HCT116 (cell line): ENCODE data around the gene EYA4. TPM values are rescaled to one million over a fixed set of nuclear protein-coding genes. Genes with fewer than 3 reads are reported as not detected.

ENCODE experiments used
- ATAC-seq: fragments of 200-7000 bp; cut with Tn5 transposase; 2 replicates; pipeline ENCODE4 v1.9.1; 2020; ENCODE audit warnings: mild to moderate bottlenecking, moderate library complexity
- BruUV-seq: library from RNA; stranded (reverse); fragments of 400-500 nt; replicated peaks from 2 replicates; lab custom pipeline; 2021; lab: Mats Ljungman, UMichigan
- CTCF ChIA-PET: fragments of 300-600 bp; sonication (Branson Sonifier 250); formaldehyde crosslinking; loops from one replicate; lab custom pipeline; 2021; ENCODE audit warnings: antibody characterized with exemption; lab: Charles Lee
- POLR2A ChIA-PET: fragments of 300-600, 350-600 bp; sonication (Branson Sonifier 250); formaldehyde crosslinking; loops from one replicate; lab custom pipeline; 2021; ENCODE audit warnings: antibody characterized with exemption; lab: Charles Lee
- RAD21 ChIA-PET, 2 experiments: fragments of 300-600 bp; sonication (Branson Sonifier 250); formaldehyde crosslinking; loops; one replicate each; lab custom pipeline; 2023; ENCODE audit warnings: low total read pairs in 2 of 2; ENCODE audit not compliant: uncharacterized antibody in 2 of 2, unreplicated experiment in 2 of 2, low non-redundant PET in 1 of 2; lab: Charles Lee
- DNase-seq: peaks from one replicate; pipeline ENCODE4 v3.0.0-alpha.2; 2010; ENCODE audit warnings: low read depth, low spot score
- H2AFZ ChIP-seq: fragments of 200-600 bp; shearing (Covaris generic), sonication (generic); 2 replicates; pipeline ENCODE4 v1.6.1; 2017; ENCODE audit warnings: low read depth, mixed run types, mixed read lengths, antibody characterized with exemption, low read length; ENCODE audit not compliant: poor library complexity, severe bottlenecking
- H3K27ac ChIP-seq: 2 replicates; pipeline ENCODE4 v1.5.1; 2012; ENCODE audit warnings: low read depth, low read length
- H3K27me3 ChIP-seq: fragments of 200-600 bp; sonication (generic); 2 replicates; pipeline ENCODE4 v1.6.1; 2016; ENCODE audit warnings: mixed run types, low read length, mixed read lengths; ENCODE audit not compliant: insufficient read depth
- H3K36me3 ChIP-seq, 2 experiments: fragments of 200-500 bp in 1 of 2; fragments of 200-600 bp in 1 of 2; sonication (Bioruptor generic) in 1 of 2; sonication (generic) in 1 of 2; 2 replicates each; pipeline versions ENCODE4 v1.5.1 to v1.6.1; 2014 to 2016; ENCODE audit warnings: low read length in 2 of 2, inconsistent platforms in 1 of 2, mixed read lengths in 1 of 2, mixed run types in 1 of 2; ENCODE audit not compliant: insufficient read depth in 2 of 2, control insufficient read depth in 1 of 2
- H3K4me1 ChIP-seq, 2 experiments: fragments of 200-600 bp in 1 of 2; sonication (generic) in 1 of 2; 2 replicates each; pipeline versions ENCODE4 v1.5.1 to v1.6.1; 2012 to 2017; ENCODE audit warnings: low read length in 2 of 2, inconsistent platforms in 1 of 2, mild to moderate bottlenecking in 1 of 2, mixed read lengths in 1 of 2, mixed run types in 1 of 2, moderate library complexity in 1 of 2; ENCODE audit not compliant: insufficient read depth in 2 of 2, control insufficient read depth in 1 of 2
- H3K4me2 ChIP-seq: fragments of 200-600 bp; sonication (generic); 2 replicates; pipeline ENCODE4 v1.6.1; 2017; ENCODE audit warnings: mixed run types, low read length, mixed read lengths
- H3K4me3 ChIP-seq, 2 experiments: fragments of 200-600 bp in 1 of 2; sonication (generic) in 1 of 2; replicated peaks in 1 of 2; 2 replicates each; pipeline ENCODE4 v1.5.1; 2011 to 2016; ENCODE audit warnings: low read length in 2 of 2, control low read depth in 1 of 2, low read depth in 1 of 2, mild to moderate bottlenecking in 1 of 2, mixed read lengths in 1 of 2, mixed run types in 1 of 2
- H3K79me2 ChIP-seq: fragments of 200-600 bp; sonication (generic); 2 replicates; pipeline ENCODE4 v1.6.1; 2017; ENCODE audit warnings: mild to moderate bottlenecking, mixed run types, low read length, moderate library complexity, mixed read lengths; ENCODE audit not compliant: insufficient read depth
- H3K9ac ChIP-seq: fragments of 200-600 bp; sonication (generic); 2 replicates; pipeline ENCODE4 v1.6.1; 2016; ENCODE audit warnings: low read length, mixed read lengths
- H3K9me2 ChIP-seq: fragments of 200-600 bp; sonication (generic), shearing (Covaris generic); 2 replicates; pipeline ENCODE4 v1.6.1; 2017; ENCODE audit warnings: mixed run types, mild to moderate bottlenecking, moderate library complexity; ENCODE audit not compliant: insufficient read depth
- H3K9me3 ChIP-seq, 2 experiments: fragments of 200-500 bp in 1 of 2; fragments of 200-600 bp in 1 of 2; sonication (Bioruptor generic) in 1 of 2; sonication (generic) in 1 of 2; 2 replicates each; pipeline ENCODE4 v1.6.1; 2014 to 2017; ENCODE audit warnings: low read length in 2 of 2, mixed read lengths in 2 of 2, inconsistent platforms in 1 of 2, low read depth in 1 of 2, mild to moderate bottlenecking in 1 of 2, mixed run types in 1 of 2, moderate library complexity in 1 of 2; ENCODE audit not compliant: control insufficient read depth in 1 of 2, insufficient read depth in 1 of 2
- H4K20me1 ChIP-seq: fragments of 200-600 bp; sonication (generic), shearing (Covaris generic); 2 replicates; pipeline ENCODE4 v1.6.1; 2017; ENCODE audit warnings: mixed run types, mild to moderate bottlenecking, moderate library complexity; ENCODE audit not compliant: insufficient read depth
- ELF1 ChIP-seq: IDR thresholded peaks from 2 replicates; pipeline ENCODE4 v1.6.1; 2012; ENCODE audit warnings: low read depth, borderline replicate concordance
- EZH2 ChIP-seq: fragments of 200-600 bp; sonication (generic); IDR thresholded peaks from 2 replicates; pipeline ENCODE4 v1.6.1; 2017; ENCODE audit warnings: antibody characterized with exemption, mixed run types
- SIN3A ChIP-seq: IDR thresholded peaks from 2 replicates; pipeline ENCODE4 v1.6.1; 2012; ENCODE audit warnings: low read depth
- YY1 ChIP-seq: IDR thresholded peaks from 2 replicates; pipeline ENCODE4 v1.6.1; 2011; ENCODE audit warnings: low read length, low read depth, moderate library complexity, mild to moderate bottlenecking; ENCODE audit not compliant: insufficient replicate concordance; ENCODE audit errors: extremely low read depth
- ZFX ChIP-seq: fragments of 450-650 bp; IDR thresholded peaks from 2 replicates; pipeline ENCODE4 v1.6.1; 2017
- ZNF274 ChIP-seq: fragments of 200-500 bp; sonication (Bioruptor generic); IDR thresholded peaks from 2 replicates; pipeline ENCODE4 v1.6.1; 2014; ENCODE audit warnings: mild to moderate bottlenecking, low read depth, low read length, inconsistent platforms
- intact Hi-C: fragments of 100-400 bp; cut with micrococcal nuclease; formaldehyde crosslinking; loops from 2 replicates; pipeline ENCODE4 v1.10.0; 2022
- total RNA-seq: library from RNA; stranded (reverse); gene quantifications from one replicate; pipeline ENCODE4 v1.2.1, GENCODE V29; 2021; ENCODE audit not compliant: unreplicated experiment
- TF ChIP-seq, protein P1 (sequence below): IDR thresholded peaks from 2 replicates; pipeline ENCODE4 v1.6.1; 2012; ENCODE audit warnings: low read depth
- TF ChIP-seq, protein P2 (sequence below): IDR thresholded peaks from 2 replicates; pipeline ENCODE4 v1.6.1; 2012
- TF ChIP-seq, protein P3 (sequence below), 3 experiments: fragments of 200-600 bp in 1 of 3; sonication (generic) in 1 of 3; IDR thresholded peaks in 2 of 3; conservative IDR thresholded peaks in 1 of 3; 2 replicates each; pipeline ENCODE4 v1.5.1; 2012 to 2017; ENCODE audit warnings: low read depth in 2 of 3, low read length in 2 of 3, antibody characterized with exemption in 1 of 3, borderline replicate concordance in 1 of 3, control low read depth in 1 of 3, mild to moderate bottlenecking in 1 of 3, mixed read lengths in 1 of 3, mixed run types in 1 of 3, moderate library complexity in 1 of 3; ENCODE audit not compliant: insufficient read depth in 1 of 3
- TF ChIP-seq, protein P4 (sequence below): IDR thresholded peaks from 2 replicates; pipeline ENCODE4 v1.6.1; 2011; ENCODE audit warnings: mild to moderate bottlenecking, low read length, moderate library complexity; ENCODE audit not compliant: insufficient replicate concordance; ENCODE audit errors: extremely low read depth

EYA4 gene
- total RNA-seq, 1 experiment from 2014 or later: not detected

DNA sequence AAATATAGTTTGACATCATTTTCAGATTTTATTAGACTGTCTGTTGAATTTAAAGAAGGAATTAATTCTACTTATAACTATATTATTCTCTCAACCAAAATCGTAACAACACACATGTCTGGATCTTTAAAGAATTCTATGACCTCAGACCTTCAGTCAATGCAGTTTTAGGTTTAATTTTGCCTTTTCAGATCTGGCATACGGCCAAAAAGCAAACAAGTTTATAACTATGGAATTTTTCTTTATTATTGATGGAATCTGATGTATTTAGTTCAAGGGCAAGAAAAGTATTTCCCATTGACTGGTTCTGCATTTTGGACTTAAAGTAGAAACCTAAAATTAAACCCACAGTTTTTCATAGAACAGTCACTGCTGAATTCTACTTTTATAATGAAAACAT lies 233.4 kb downstream of the EYA4 start:
- DNase-seq (no peak), ATAC-seq (no peak)
- ChIA-PET CTCF (no interaction called here), POLR2A (no interaction called here), RAD21 (no interaction called here)
- Histone ChIP-seq H2AFZ (no peak overlapping the region), H3K9me3 (no peaks in the 10 kb centered on the region), H3K4me2 (no peak overlapping the region), H3K9ac (no peak overlapping the region), H3K27ac (no peak overlapping the region), H3K36me3 (no peaks in the 10 kb centered on the region), H3K4me3 (no peak overlapping the region), H3K79me2 (no peaks in the 10 kb centered on the region), H3K4me1 (no peaks in the 10 kb centered on the region), H4K20me1 (no peaks in the 10 kb centered on the region), H3K27me3 (no peaks in the 10 kb centered on the region), H3K9me2 (no peaks in the 10 kb centered on the region)
- intact Hi-C loops: no loop called here
- no TSS peak for BruUV-seq
- TF ChIP-seq ELF1: no peak
- TF ChIP-seq, protein P1, sequence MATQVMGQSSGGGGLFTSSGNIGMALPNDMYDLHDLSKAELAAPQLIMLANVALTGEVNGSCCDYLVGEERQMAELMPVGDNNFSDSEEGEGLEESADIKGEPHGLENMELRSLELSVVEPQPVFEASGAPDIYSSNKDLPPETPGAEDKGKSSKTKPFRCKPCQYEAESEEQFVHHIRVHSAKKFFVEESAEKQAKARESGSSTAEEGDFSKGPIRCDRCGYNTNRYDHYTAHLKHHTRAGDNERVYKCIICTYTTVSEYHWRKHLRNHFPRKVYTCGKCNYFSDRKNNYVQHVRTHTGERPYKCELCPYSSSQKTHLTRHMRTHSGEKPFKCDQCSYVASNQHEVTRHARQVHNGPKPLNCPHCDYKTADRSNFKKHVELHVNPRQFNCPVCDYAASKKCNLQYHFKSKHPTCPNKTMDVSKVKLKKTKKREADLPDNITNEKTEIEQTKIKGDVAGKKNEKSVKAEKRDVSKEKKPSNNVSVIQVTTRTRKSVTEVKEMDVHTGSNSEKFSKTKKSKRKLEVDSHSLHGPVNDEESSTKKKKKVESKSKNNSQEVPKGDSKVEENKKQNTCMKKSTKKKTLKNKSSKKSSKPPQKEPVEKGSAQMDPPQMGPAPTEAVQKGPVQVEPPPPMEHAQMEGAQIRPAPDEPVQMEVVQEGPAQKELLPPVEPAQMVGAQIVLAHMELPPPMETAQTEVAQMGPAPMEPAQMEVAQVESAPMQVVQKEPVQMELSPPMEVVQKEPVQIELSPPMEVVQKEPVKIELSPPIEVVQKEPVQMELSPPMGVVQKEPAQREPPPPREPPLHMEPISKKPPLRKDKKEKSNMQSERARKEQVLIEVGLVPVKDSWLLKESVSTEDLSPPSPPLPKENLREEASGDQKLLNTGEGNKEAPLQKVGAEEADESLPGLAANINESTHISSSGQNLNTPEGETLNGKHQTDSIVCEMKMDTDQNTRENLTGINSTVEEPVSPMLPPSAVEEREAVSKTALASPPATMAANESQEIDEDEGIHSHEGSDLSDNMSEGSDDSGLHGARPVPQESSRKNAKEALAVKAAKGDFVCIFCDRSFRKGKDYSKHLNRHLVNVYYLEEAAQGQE: no peak
- TF ChIP-seq, protein P2, sequence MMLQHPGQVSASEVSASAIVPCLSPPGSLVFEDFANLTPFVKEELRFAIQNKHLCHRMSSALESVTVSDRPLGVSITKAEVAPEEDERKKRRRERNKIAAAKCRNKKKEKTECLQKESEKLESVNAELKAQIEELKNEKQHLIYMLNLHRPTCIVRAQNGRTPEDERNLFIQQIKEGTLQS: no peak
- no peak for TF ChIP-seq EZH2
- TF ChIP-seq ZNF274: no peak
- no peak for TF ChIP-seq ZFX
- TF ChIP-seq YY1: no peak
- TF ChIP-seq, protein P3, sequence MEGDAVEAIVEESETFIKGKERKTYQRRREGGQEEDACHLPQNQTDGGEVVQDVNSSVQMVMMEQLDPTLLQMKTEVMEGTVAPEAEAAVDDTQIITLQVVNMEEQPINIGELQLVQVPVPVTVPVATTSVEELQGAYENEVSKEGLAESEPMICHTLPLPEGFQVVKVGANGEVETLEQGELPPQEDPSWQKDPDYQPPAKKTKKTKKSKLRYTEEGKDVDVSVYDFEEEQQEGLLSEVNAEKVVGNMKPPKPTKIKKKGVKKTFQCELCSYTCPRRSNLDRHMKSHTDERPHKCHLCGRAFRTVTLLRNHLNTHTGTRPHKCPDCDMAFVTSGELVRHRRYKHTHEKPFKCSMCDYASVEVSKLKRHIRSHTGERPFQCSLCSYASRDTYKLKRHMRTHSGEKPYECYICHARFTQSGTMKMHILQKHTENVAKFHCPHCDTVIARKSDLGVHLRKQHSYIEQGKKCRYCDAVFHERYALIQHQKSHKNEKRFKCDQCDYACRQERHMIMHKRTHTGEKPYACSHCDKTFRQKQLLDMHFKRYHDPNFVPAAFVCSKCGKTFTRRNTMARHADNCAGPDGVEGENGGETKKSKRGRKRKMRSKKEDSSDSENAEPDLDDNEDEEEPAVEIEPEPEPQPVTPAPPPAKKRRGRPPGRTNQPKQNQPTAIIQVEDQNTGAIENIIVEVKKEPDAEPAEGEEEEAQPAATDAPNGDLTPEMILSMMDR (IDR thresholded peaks at IDR 0.05 in 2 of 3, conservative IDR thresholded peaks at IDR 0.05 in 1 of 3; ENCODE audit: borderline replicate concordance in 1 of 3, insufficient read depth in 1 of 3, low read depth in 2 of 3, low read length in 2 of 3): no peak
- TF ChIP-seq, protein P4, sequence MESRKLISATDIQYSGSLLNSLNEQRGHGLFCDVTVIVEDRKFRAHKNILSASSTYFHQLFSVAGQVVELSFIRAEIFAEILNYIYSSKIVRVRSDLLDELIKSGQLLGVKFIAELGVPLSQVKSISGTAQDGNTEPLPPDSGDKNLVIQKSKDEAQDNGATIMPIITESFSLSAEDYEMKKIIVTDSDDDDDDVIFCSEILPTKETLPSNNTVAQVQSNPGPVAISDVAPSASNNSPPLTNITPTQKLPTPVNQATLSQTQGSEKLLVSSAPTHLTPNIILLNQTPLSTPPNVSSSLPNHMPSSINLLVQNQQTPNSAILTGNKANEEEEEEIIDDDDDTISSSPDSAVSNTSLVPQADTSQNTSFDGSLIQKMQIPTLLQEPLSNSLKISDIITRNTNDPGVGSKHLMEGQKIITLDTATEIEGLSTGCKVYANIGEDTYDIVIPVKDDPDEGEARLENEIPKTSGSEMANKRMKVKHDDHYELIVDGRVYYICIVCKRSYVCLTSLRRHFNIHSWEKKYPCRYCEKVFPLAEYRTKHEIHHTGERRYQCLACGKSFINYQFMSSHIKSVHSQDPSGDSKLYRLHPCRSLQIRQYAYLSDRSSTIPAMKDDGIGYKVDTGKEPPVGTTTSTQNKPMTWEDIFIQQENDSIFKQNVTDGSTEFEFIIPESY: no peak
- TF ChIP-seq SIN3A: no peak
